ENCODE data around the gene PPP1R13B.

DNA sequence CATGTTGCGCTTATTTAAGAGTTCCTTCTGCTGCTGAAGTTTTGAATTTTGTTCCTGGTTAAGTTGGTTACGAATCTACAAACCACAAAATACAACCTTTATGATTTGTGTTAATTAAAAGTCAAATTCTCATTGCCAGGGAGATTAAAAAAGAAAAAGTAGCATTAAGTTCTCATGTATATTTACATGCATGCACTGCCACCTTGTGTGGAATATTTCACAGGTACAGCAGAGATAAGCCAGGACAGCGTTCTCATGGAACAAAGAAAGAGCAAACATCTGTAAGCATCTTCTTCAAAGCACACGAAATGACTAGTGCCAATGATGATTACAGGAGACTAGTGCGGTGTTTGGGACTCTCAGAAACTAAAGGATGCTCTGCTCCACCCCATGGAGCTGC is 97.5 kb downstream of the PPP1R13B start:
- TF ChIP-seq, protein P1, sequence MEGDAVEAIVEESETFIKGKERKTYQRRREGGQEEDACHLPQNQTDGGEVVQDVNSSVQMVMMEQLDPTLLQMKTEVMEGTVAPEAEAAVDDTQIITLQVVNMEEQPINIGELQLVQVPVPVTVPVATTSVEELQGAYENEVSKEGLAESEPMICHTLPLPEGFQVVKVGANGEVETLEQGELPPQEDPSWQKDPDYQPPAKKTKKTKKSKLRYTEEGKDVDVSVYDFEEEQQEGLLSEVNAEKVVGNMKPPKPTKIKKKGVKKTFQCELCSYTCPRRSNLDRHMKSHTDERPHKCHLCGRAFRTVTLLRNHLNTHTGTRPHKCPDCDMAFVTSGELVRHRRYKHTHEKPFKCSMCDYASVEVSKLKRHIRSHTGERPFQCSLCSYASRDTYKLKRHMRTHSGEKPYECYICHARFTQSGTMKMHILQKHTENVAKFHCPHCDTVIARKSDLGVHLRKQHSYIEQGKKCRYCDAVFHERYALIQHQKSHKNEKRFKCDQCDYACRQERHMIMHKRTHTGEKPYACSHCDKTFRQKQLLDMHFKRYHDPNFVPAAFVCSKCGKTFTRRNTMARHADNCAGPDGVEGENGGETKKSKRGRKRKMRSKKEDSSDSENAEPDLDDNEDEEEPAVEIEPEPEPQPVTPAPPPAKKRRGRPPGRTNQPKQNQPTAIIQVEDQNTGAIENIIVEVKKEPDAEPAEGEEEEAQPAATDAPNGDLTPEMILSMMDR (IDR thresholded peaks at IDR 0.05 in 4 of 5, conservative IDR thresholded peaks at IDR 0.05 in 1 of 5) = peak in 1 of 5 experiments; percentile 19
- no peak for TF ChIP-seq POLR2A (IDR thresholded peaks at IDR 0.05)
